Kidney capillary endothelial cell (primary cell): ENCODE results near the gene UBR7.

ENCODE experiments used
- DNase-seq: peaks from one replicate; pipeline ENCODE4 v3.0.0-alpha.2; 2018; ENCODE audit warnings: low spot score

Gene UBR7

DNA sequence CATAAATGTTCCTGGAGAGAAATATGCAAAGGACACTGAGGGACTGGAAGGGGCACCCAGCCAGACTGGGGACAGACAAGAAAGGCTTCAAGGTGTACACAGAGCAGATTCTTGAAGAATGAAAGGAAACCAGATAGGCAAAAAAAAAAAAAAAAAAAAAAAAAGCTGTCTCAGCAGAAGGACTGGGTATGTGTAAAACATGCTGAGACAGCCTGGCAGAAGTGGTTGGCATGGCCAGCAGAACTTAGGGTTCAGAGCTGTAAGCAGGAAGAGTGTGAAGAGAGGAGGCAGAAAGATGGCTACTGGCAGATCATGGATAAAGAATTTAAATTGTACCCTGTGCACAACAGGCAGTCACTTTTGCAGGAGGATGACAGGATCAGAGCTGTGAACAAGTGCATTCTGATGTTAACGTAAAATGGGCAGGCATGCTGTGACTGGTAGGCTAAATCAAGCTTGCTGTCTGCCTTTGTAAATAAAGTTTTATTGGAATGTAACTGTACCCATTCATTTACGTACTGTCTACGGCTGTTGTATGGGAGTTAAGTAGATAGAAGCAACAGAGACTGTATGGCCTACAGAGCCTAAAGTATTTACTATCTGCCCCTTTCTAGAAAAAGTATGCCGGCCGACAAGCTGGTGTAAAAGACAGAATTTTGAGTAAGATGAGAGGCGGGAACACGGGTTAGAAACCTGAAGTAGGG, 42.2 kb downstream of the UBR7 start:
- DNase-seq = no peak

DNA sequence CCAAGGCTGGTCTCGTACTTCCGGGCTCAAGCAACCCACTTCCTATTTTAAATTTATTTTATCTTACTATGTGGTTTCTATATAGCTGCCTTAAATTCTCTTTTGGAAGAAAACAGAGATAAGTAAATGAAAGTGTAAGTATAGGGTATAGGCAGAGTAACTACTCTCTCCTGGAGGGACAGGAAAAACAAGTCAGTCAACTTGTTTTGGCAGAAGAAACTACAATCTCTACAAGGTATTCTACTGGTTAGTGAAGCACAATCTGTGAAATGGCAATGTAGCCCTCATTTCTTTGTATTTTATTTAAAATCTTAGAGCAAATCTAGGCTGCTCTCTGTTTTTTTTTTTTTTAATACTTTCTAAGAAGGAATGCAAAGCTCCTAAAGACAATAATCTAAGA, 55.4 kb downstream of the UBR7 start:
- no peak for DNase-seq

- DNase-seq = no peak
Measured at GRCh38 chr14:93263416-93263815, 56.4 kb downstream of the UBR7 start.

DNA sequence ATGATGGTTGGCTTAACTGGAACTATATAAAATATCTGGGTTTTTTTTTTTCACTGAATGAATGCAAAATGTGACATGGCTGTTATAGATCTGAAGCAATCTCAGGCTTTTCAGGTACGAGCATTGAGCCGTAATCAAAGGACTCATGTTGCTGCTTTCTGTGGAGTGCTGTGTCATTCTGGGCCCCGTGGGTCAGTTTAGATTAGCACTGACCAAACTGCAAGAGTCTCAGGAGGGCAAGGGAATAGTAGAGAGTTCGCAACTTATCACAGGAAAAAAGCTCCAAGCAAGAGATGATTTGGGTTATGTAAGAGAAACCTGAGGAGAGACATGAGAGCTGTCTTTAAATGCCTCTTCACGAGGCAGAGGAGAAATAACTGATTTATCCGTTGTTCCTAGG, 59.1 kb downstream of the UBR7 start:
- no peak for DNase-seq

DNA sequence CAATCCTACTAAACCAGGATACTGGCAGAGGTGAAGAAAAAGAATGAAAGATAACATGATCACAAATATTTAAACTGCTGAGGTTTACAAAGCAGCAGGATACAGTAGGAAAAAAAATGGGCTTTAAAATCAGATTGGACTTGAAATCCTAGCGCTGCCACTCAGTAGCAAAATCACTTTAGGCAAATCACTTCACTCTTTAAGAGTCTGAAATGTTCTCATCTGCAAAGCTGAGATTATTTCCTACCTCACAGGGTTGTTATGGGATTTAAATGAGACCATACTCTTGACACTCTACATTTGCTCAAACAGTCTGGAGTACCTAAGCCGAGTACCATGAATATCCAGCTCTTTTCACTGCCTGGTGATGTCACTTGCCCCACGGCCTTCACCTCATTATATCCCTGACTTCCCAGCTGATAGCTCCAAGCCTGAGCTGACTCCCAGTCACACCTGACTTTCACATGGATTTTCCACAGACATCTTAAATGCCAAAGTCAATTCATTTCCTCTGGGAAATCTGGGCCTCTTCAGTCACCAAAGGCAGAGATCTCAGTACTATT, 60.2 kb downstream of the UBR7 start:
- no peak for DNase-seq

DNA sequence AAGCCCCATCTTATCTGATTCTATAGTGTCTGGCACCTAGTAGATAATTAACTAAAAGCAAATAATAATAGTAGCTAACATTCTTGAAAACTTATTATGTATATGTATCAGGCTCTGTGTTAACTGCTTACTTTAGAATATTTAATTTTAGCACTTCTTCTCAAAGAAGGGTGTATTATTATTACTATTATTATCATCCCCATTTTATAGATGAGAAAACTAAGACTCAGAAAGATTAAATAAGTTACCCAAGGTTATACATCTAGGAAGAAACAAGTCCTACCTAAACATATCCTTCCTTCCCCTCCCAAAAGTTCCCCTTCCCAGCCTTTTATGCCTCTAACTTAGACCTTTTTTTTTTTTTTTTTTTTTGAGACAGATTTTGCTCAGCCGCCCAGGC, 61.4 kb downstream of the UBR7 start:
- no peak for DNase-seq

DNA sequence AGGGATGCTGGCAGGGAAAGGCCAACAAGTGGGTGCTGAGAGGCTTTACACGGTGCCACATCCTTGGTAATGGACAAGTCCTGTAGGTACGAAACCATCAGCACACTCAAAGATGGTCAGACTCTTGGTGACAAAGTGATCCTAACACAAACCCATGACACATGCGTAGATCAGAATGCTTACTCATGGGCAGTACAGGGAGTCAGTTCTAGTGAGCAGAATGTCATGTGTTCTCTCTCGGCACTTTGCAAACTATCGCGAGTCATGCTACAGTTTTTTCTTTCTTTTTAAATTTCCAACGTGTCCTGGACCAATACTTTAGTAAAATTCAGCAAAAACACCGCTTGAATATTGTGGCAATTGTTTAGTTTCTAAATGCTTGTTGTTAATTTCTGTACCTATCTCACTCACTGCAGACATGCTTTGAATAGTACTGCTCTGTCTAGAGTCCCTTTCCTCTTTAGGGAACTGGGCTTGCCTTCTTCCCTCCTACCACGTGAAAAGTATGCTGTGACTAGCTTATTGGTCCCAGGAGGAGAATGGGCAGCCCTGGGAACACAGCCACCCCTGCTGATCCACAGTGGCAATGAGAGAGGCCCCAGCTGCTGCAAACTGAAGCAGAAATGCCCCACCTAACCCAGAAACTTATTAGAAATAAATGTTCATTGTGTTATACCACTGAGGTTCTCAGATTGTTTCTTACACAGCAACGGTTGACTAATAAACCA, 62.4 kb downstream of the UBR7 start:
- peak; percentile 36 for DNase-seq

GRCh38 chr14:93271111-93271510, 64.1 kb downstream of the UBR7 start:
- DNase-seq = no peak

DNA sequence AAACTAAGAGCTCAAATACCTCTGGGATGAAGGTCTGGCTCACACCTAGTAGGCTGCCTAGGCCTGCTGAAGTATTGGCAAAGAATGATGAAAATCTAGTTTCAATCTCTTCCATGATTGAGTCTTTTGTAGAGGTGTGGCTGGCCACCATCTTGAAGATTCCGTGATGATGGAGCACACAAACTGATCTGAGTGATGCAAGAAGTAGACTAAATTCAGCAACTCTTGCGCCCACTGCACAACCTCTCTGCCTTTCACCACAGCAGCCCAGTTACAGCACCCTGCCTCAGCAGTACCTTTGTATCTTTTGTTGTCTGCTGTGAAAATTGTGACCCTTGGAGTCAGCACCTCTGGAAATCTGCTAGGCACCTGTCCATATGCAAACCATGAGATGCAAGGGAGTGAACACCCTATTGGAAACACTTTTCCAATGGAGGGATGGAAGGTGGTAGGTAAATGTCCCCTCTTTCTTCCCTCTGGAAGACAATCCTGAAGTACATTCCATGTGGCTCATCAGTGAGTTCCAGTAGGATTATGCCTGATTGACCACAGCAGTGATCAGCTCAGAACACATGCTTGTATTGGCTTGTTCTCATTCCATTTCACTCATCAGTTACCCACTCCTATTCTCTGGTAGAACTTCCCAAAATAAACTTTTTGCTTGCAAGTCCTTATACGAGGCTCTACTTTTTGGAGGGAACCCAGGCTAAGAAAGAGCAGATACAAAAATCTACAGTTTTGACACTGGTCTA, 67.2 kb downstream of the UBR7 start:
- DNase-seq = no peak

- DNase-seq = no peak
Measured at GRCh38 chr14:93276031-93276716, 69.1 kb downstream of the UBR7 start.
